Loucy (cell line): ENCODE results near the gene MRM1.

Experiments
- CTCF ChIP-seq: fragments of 200-600 bp; sonication (generic); conservative IDR thresholded peaks from 2 replicates; pipeline ENCODE4 v1.5.1; 2014; ENCODE audit warnings: mild to moderate bottlenecking, antibody characterized with exemption, low read length
- EZH2phosphoT487 ChIP-seq: fragments of 200-600 bp; IDR thresholded peaks from 2 replicates; pipeline ENCODE4 v1.6.1; 2018; ENCODE audit warnings: antibody characterized with exemption, mild to moderate bottlenecking, moderate library complexity, borderline replicate concordance

GRCh38 chr17:36593656-36594316 lies 7.6 kb upstream of the MRM1 start:
- TF ChIP-seq CTCF = no peak
- no peak for TF ChIP-seq EZH2phosphoT487
